KMS-11 (cell line): Measurements from ENCODE around the gene HELZ.

Experiments used
- H2AFZ ChIP-seq: fragments of 200-600 bp; sonication (generic); 2 replicates; pipeline ENCODE4 v1.6.1; 2016; ENCODE audit warnings: antibody characterized with exemption, mixed run types, low read depth
- H3K27ac ChIP-seq: fragments of 200-600 bp; sonication (generic); 2 replicates; pipeline ENCODE4 v1.6.1; 2016; ENCODE audit warnings: mild to moderate bottlenecking, mixed run types
- H3K27me3 ChIP-seq: fragments of 200-600 bp; sonication (generic); 2 replicates; pipeline ENCODE4 v1.6.1; 2017; ENCODE audit warnings: mild to moderate bottlenecking, low read depth, mixed run types, moderate library complexity; ENCODE audit not compliant: insufficient read depth
- H3K36me3 ChIP-seq: fragments of 200-600 bp; sonication (generic); 2 replicates; pipeline ENCODE4 v1.6.1; 2017; ENCODE audit warnings: mild to moderate bottlenecking, mixed run types; ENCODE audit not compliant: insufficient read depth
- H3K4me1 ChIP-seq: fragments of 200-600 bp; sonication (generic); 2 replicates; pipeline ENCODE4 v1.6.1; 2016; ENCODE audit warnings: mild to moderate bottlenecking, low read depth, mixed run types; ENCODE audit not compliant: poor library complexity, severe bottlenecking
- H3K4me2 ChIP-seq: fragments of 200-600 bp; sonication (generic); 2 replicates; pipeline ENCODE4 v1.7.0; 2016; ENCODE audit warnings: mild to moderate bottlenecking, mixed run types
- H3K4me3 ChIP-seq: fragments of 200-600 bp; sonication (generic); IDR thresholded peaks from 2 replicates; pipeline ENCODE4 v1.6.1; 2017; ENCODE audit warnings: low read depth, low read length, mixed read lengths; ENCODE audit not compliant: insufficient read depth
- H3K79me2 ChIP-seq: fragments of 200-600 bp; sonication (generic); 2 replicates; pipeline ENCODE4 v1.6.1; 2016; ENCODE audit warnings: low read depth, mixed run types; ENCODE audit not compliant: insufficient read depth
- H3K9ac ChIP-seq: fragments of 200-600 bp; sonication (generic); 2 replicates; pipeline ENCODE4 v1.6.1; 2016; ENCODE audit warnings: mild to moderate bottlenecking, mixed run types
- H4K20me1 ChIP-seq: fragments of 200-600 bp; sonication (generic); 2 replicates; pipeline ENCODE4 v1.6.1; 2016; ENCODE audit warnings: mild to moderate bottlenecking, mixed run types; ENCODE audit not compliant: insufficient read depth
- TF ChIP-seq, protein P1 (sequence below): fragments of 200-600 bp; sonication (generic); conservative IDR thresholded peaks from 2 replicates; pipeline ENCODE4 v1.6.1; 2017; ENCODE audit warnings: low read depth, mild to moderate bottlenecking, antibody characterized with exemption, low read length, moderate library complexity, mixed read lengths

The HELZ gene

DNA sequence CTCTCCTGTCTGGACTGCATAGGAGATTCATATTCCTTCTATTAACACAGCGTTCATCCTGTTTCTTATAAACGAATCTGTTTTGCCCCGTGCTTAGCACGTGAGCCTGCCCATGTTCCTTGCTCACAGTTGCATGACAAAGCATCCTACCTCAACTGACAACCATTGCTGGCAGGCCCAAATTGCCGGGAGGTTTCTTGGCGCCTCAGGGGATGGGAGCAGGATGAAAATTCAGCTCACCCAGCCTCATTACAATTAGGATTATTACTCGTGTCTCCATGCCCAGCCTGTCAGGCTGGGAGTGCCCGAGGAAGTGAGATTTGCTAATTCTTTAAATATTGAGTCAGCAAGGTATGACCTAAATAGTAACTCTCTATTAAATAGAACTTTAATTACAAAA lies 36.7 kb upstream of the HELZ start:
- Histone ChIP-seq H3K4me2 (no peak overlapping the region), H3K27ac (no peak overlapping the region), H3K79me2 (no peaks in the 10 kb centered on the region), H3K36me3 (no peaks in the 10 kb centered on the region), H3K4me3 (no peak overlapping the region), H4K20me1 (no peaks in the 10 kb centered on the region), H3K9ac (no peak overlapping the region), H2AFZ (no peak overlapping the region), H3K4me1 (no peaks in the 10 kb centered on the region), H3K27me3 (no peaks in the 10 kb centered on the region)
- TF ChIP-seq, protein P1, sequence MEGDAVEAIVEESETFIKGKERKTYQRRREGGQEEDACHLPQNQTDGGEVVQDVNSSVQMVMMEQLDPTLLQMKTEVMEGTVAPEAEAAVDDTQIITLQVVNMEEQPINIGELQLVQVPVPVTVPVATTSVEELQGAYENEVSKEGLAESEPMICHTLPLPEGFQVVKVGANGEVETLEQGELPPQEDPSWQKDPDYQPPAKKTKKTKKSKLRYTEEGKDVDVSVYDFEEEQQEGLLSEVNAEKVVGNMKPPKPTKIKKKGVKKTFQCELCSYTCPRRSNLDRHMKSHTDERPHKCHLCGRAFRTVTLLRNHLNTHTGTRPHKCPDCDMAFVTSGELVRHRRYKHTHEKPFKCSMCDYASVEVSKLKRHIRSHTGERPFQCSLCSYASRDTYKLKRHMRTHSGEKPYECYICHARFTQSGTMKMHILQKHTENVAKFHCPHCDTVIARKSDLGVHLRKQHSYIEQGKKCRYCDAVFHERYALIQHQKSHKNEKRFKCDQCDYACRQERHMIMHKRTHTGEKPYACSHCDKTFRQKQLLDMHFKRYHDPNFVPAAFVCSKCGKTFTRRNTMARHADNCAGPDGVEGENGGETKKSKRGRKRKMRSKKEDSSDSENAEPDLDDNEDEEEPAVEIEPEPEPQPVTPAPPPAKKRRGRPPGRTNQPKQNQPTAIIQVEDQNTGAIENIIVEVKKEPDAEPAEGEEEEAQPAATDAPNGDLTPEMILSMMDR, result no peak

DNA sequence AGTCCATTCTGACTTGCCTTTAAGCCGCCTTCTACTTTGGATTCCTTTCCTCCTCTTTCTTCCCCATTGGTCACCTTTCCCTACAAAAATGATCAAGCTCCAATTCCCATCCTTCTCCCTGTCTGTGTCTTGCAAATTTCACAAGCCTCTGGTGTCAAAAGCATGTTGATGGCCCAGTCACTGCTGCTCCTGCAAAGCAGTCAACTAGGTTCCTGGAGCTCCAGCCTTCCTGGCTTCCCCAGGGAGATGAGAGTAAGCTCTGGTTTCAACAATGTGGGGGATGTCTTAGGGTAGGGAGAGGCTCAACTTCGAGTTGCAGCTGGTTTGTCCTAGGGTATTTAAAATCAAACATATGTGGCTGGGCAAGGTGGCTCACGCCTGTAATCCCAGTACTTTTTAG lies 36.1 kb upstream of the HELZ start:
- Histone ChIP-seq H3K9ac (no peak overlapping the region), H3K4me3 (no peak overlapping the region), H3K4me1 (no peaks in the 10 kb centered on the region), H3K36me3 (no peaks in the 10 kb centered on the region), H2AFZ (no peak overlapping the region), H3K27ac (no peak overlapping the region), H3K79me2 (no peaks in the 10 kb centered on the region), H3K27me3 (no peaks in the 10 kb centered on the region), H3K4me2 (no peak overlapping the region), H4K20me1 (no peaks in the 10 kb centered on the region)
- TF ChIP-seq, protein P1, result no peak

DNA sequence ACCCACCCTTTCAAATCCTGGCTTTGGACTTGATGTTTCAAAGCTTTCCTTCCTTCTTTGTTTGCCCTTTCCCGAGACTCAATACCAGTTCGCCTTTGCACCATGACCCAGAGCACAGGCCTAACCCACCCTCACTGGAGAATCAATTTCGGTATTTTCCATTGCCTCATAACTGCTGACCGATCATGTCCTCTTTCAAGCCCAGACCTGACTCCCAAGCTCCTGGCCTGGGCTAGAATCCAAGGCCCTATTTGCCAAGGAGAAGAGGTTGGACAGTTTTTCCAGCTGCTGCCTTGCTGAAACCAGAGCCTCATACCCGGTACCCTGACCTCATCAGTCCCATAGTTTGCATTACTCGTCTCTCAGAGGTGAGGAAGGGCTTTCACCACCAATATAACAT lies 35.3 kb upstream of the HELZ start:
- Histone ChIP-seq H3K9ac (no peak overlapping the region), H3K36me3 (no peaks in the 10 kb centered on the region), H3K27me3 (no peaks in the 10 kb centered on the region), H2AFZ (no peak overlapping the region), H3K4me2 (no peak overlapping the region), H4K20me1 (no peaks in the 10 kb centered on the region), H3K4me1 (no peaks in the 10 kb centered on the region), H3K4me3 (no peak overlapping the region), H3K79me2 (no peaks in the 10 kb centered on the region), H3K27ac (no peak overlapping the region)
- TF ChIP-seq, protein P1, result no peak

DNA sequence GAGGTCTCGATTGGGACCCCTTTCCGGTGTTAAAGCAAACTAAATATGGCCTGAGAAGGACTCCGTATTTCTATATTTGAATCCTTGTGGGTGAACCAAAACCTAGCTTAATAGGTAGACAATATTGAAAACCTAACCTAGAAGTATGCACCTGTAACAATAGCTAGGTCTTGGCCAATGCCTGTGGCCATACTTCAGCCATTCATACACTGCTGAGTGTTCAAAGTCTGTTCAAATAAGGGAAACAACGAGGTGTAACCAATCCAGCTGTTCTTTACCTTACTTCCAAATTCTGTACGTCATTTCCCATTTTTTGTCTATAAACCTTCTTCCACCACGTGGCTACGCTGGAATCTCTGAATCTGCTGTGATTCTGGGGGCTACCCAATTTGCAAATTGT lies 34.1 kb upstream of the HELZ start:
- H2AFZ ChIP-seq, result no peak overlapping the region
- H3K27ac ChIP-seq, result no peak overlapping the region
- TF ChIP-seq, protein P1, result no peak

DNA sequence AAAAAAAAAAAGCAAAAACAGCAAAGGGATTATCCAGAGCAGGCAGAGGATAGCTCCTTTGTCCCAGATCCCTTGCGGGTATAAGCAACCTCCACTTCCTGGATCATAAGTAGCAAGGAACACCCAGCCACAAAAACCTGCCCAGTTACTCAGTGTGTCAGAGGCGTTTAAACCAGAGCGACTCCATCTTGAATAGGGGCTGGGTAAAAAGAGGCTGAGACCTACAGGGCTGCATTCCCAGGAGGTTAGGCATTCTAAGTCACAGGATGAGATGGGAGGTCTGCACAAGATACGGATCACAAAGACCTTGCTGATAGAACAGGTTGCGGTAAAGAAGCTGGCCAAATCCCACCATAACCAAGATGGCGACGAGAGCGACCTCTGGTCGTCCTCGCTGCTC lies 33.4 kb upstream of the HELZ start:
- H3K4me2 ChIP-seq, result no peak overlapping the region
- no peaks in the 10 kb centered on the region for H3K36me3 ChIP-seq
- no peak overlapping the region for H3K27ac ChIP-seq
- H3K9ac ChIP-seq, result no peak overlapping the region
- TF ChIP-seq, protein P1, result no peak
- H3K79me2 ChIP-seq, result no peaks in the 10 kb centered on the region
- H2AFZ ChIP-seq, result no peak overlapping the region
- H3K4me3 ChIP-seq, result no peak overlapping the region
- no peaks in the 10 kb centered on the region for H4K20me1 ChIP-seq
- no peaks in the 10 kb centered on the region for H3K27me3 ChIP-seq
- H3K4me1 ChIP-seq, result no peaks in the 10 kb centered on the region

More for the DNA sequence above, 34.1 kb upstream of the HELZ start:
- Histone ChIP-seq H3K4me2 (no peak overlapping the region), H3K4me3 (no peak overlapping the region), H4K20me1 (no peaks in the 10 kb centered on the region), H3K9ac (no peak overlapping the region), H3K4me1 (no peaks in the 10 kb centered on the region), H3K36me3 (no peaks in the 10 kb centered on the region), H3K27me3 (no peaks in the 10 kb centered on the region), H3K79me2 (no peaks in the 10 kb centered on the region)
